CD4-positive, alpha-beta T cell (primary cell): ENCODE data around the gene FGD5. TPM values are rescaled to one million over a fixed set of nuclear protein-coding genes. Genes with fewer than 3 reads are reported as not detected.

ENCODE experiments used
- ATAC-seq: fragments of 200-7000 bp; cut with Tn5 transposase; one replicate; pipeline ENCODE4 v1.10.0; 2022; ENCODE audit warnings: mild to moderate bottlenecking; ENCODE audit not compliant: poor library complexity
- CTCF ChIA-PET: fragments of 350-600 bp; sonication (Branson Sonifier 250); formaldehyde crosslinking; loops from one replicate; lab custom pipeline; 2021; ENCODE audit warnings: antibody characterized with exemption, inconsistent platforms; lab: Charles Lee
- POLR2A ChIA-PET: fragments of 350-600 bp; sonication (Branson Sonifier 250); formaldehyde crosslinking; loops from one replicate; lab custom pipeline; 2021; ENCODE audit warnings: antibody characterized with exemption, inconsistent platforms; lab: Charles Lee
- DNase-seq, 14 experiments: peaks; one replicate each; pipeline ENCODE4 v3.0.0-alpha.2; 2013 to 2020; ENCODE audit warnings: mixed read lengths in 2 of 14
- H3K27ac ChIP-seq, 2 donors: one replicate each; pipeline versions ENCODE4 v1.5.1 to v1.7.0; 2013; ENCODE audit warnings: low read length in 2 of 2, low read depth in 1 of 2, mild to moderate bottlenecking in 1 of 2
- H3K27me3 ChIP-seq, 2 experiments: 1 replicate in 1 of 2; 2 replicates in 1 of 2; pipeline versions ENCODE4 v1.6.1 to v1.7.0; 2013; ENCODE audit warnings: low read length in 2 of 2, control low read depth in 1 of 2, mild to moderate bottlenecking in 1 of 2, moderate library complexity in 1 of 2; ENCODE audit not compliant: insufficient read depth in 2 of 2, control insufficient read depth in 1 of 2
- H3K36me3 ChIP-seq: one replicate; pipeline ENCODE4 v1.6.1; 2013; ENCODE audit warnings: low read length, control low read depth; ENCODE audit not compliant: insufficient read depth
- H3K4me1 ChIP-seq: one replicate; pipeline ENCODE4 v1.6.1; 2013; ENCODE audit warnings: low read length, control low read depth; ENCODE audit not compliant: insufficient read depth
- H3K4me3 ChIP-seq: one replicate; pipeline ENCODE4 v1.5.1; 2013; ENCODE audit warnings: mild to moderate bottlenecking, low read length, moderate library complexity
- H3K9me3 ChIP-seq, 2 experiments: 1 replicate in 1 of 2; 2 replicates in 1 of 2; pipeline versions ENCODE4 v1.6.1 to v1.7.0; 2013; ENCODE audit warnings: low read length in 2 of 2, mild to moderate bottlenecking in 2 of 2, control low read depth in 1 of 2, moderate library complexity in 1 of 2; ENCODE audit not compliant: control insufficient read depth in 1 of 2, insufficient read depth in 1 of 2
- H3K27ac Mint-ChIP-seq: one replicate; pipeline ENCODE4 v1.8.0; 2020; ENCODE audit warnings: mixed read lengths
- H3K27me3 Mint-ChIP-seq: one replicate; pipeline ENCODE4 v1.8.0; 2021; ENCODE audit warnings: mixed read lengths
- H3K36me3 Mint-ChIP-seq: one replicate; pipeline ENCODE4 v1.8.0; 2021; ENCODE audit warnings: low read depth, mixed read lengths
- H3K4me1 Mint-ChIP-seq: one replicate; pipeline ENCODE4 v1.8.0; 2021; ENCODE audit warnings: low read depth, mixed read lengths
- H3K4me3 Mint-ChIP-seq: one replicate; pipeline ENCODE4 v1.8.0; 2020; ENCODE audit warnings: mild to moderate bottlenecking, mixed read lengths
- H3K9me3 Mint-ChIP-seq: one replicate; pipeline ENCODE4 v1.8.0; 2020; ENCODE audit warnings: mixed read lengths
- intact Hi-C, 2 experiments: fragments of 100-400 bp; cut with DNase I in 1 of 2; cut with micrococcal nuclease in 1 of 2; formaldehyde crosslinking; loops; one replicate each; pipeline versions ENCODE4 v1.15.1 to v1.9.0; 2023 to 2025; cut with DNase I, micrococcal nuclease
- total RNA-seq, 174 experiments: library from RNA in 2 of 174; stranded (reverse) in 2 of 174; gene quantifications; one replicate each; pipeline ENCODE4 v1.2.3 and lab custom pipeline; 2021 to 2026
- TF ChIP-seq, protein P1 (sequence below): fragments of 200-600 bp; IDR thresholded peaks from one replicate; pipeline ENCODE4 v1.8.0; 2022; ENCODE audit warnings: antibody characterized with exemption, mild to moderate bottlenecking

FGD5 gene
- total RNA-seq, 2 experiments from 2014 or later, result not detected

DNA sequence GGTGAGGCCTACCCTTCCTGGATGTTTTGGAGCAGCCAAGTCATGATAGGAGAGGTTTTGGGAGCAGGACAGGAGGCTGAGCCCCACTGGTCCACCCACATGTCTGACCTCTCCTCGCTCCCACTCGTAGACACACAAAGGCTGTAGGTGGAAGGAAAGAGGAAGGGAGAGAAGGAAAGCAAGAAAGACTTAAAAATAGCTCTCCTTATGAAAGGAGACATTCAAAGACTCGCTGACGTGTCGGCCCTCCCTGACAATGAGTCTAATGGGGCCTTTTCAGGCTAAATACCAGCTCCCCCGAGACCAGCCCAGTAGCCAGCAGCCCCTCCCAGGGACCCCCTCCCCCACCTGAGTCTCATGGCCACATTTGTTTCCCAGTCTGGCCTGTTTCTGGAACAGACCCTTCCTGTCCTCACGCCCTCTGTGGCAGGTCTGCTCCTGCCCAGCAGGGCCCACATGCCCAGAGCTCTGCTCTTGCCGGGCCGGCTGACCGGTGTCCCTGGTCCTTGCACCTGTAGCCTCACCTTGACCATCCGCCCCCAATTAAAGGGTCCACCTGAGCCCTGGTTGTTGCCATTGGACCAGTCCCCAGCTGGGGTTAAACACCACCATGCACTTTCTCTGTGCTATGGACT, 49.3 kb downstream of the FGD5 start:
- Mint-ChIP-seq H3K4me1 (no peaks in the 10 kb centered on the region), H3K9me3 (no peaks in the 10 kb centered on the region), H3K4me3 (no peak overlapping the region), H3K27me3 (no peaks in the 10 kb centered on the region), H3K36me3 (no peaks in the 10 kb centered on the region), H3K27ac (no peak overlapping the region)
- intact Hi-C loops, result no loop called here
- ATAC-seq (no peak), DNase-seq (no peak)
- ChIA-PET CTCF (interaction anchor here (0.5 kb wide), 1 partner anchor 161 kb away, joined by 3 read pairs; no protein-coding TSS in a partner anchor), POLR2A (no interaction called here)
- TF ChIP-seq, protein P1, sequence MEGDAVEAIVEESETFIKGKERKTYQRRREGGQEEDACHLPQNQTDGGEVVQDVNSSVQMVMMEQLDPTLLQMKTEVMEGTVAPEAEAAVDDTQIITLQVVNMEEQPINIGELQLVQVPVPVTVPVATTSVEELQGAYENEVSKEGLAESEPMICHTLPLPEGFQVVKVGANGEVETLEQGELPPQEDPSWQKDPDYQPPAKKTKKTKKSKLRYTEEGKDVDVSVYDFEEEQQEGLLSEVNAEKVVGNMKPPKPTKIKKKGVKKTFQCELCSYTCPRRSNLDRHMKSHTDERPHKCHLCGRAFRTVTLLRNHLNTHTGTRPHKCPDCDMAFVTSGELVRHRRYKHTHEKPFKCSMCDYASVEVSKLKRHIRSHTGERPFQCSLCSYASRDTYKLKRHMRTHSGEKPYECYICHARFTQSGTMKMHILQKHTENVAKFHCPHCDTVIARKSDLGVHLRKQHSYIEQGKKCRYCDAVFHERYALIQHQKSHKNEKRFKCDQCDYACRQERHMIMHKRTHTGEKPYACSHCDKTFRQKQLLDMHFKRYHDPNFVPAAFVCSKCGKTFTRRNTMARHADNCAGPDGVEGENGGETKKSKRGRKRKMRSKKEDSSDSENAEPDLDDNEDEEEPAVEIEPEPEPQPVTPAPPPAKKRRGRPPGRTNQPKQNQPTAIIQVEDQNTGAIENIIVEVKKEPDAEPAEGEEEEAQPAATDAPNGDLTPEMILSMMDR, result no peak
- Histone ChIP-seq H3K9me3 (no peaks in the 10 kb centered on the region), H3K27ac (no peak overlapping the region), H3K4me1 (no peaks in the 10 kb centered on the region), H3K27me3 (no peaks in the 10 kb centered on the region), H3K36me3 (no peaks in the 10 kb centered on the region), H3K4me3 (no peak overlapping the region)

DNA sequence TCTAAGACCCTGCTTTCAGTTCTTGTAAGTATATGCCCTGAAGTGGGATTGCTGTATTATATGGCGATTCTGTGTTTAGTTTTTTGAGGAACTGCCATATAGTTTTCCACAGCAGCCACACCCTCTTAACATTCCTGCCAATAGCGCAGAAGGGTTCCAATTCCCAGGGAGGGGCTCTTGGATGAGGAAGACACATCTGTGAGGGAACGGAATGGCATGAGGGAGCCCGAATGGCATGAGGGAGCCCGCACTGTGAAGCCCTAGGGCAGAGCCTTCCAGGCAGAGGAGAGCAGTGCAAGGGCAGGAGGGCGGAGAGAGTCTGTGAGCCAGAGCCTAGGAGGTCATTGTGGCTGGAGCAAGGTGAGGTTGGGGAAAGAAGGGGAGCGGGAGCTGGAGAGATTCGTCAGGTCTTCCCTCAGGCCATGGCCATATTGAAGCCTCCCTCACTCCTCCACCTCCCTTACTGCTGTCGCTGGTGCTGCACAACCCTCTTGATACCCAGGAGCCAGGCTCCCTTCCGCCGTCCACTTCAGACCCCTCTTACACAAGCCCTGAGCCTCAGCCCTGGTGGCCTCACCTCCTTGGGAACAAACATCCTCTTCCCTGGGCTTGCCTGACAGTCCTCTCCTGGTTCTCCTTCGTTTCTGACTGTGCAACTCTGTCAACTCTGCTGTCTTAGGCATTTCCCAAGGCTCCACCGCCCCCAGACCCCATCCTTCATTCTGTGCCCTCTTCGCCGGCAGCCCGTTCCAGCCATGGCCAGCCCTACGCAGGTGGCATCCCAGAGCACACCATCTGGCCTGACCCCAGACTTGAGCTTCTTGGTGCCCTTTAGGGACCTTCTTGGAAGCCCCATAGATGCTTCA, 51.4 kb downstream of the FGD5 start:
- Mint-ChIP-seq H3K4me1 (no peaks in the 10 kb centered on the region), H3K9me3 (no peaks in the 10 kb centered on the region), H3K27me3 (no peaks in the 10 kb centered on the region), H3K36me3 (no peaks in the 10 kb centered on the region), H3K27ac (no peak overlapping the region), H3K4me3 (no peak overlapping the region)
- no peaks in the 10 kb centered on the region for H3K36me3 ChIP-seq
- H3K4me1 ChIP-seq, result no peaks in the 10 kb centered on the region
- ChIA-PET CTCF (no interaction called here), POLR2A (no interaction called here)
- ATAC-seq (no peak), DNase-seq (no peak)
- H3K27me3 ChIP-seq, result no peaks in the 10 kb centered on the region
- H3K27ac ChIP-seq, result no peak overlapping the region
- intact Hi-C loops, result no loop called here
- peaks cover 0 to 4% of the 10 kb centered on the region in 2 experiments for H3K9me3 ChIP-seq
- TF ChIP-seq, protein P1, result no peak
- no peak overlapping the region for H3K4me3 ChIP-seq

DNA sequence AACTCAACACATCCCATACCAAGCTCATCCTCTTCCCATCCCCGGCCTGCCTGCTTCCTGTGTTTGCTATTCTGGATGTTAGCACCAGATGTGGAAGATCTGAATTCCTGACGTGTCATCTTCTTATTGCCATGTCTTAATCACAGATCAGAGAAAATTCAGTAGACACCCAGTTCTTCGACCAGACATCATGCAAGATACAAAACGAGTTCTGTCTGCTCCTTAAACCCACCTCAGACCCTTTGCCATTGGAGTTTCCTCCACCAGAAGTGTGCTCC, 52.0 kb downstream of the FGD5 start:
- ChIA-PET CTCF (no interaction called here), POLR2A (no interaction called here)
- peaks cover 0 to 4% of the 10 kb centered on the region in 2 experiments for H3K9me3 ChIP-seq
- H3K36me3 ChIP-seq, result no peaks in the 10 kb centered on the region
- no peaks in the 10 kb centered on the region for H3K27me3 Mint-ChIP-seq
- no peak for DNase-seq
- no peaks in the 10 kb centered on the region for H3K4me1 ChIP-seq
- TF ChIP-seq, protein P1, result no peak
- H3K4me1 Mint-ChIP-seq, result no peaks in the 10 kb centered on the region
- H3K27ac Mint-ChIP-seq, result no peak overlapping the region
- H3K9me3 Mint-ChIP-seq, result no peaks in the 10 kb centered on the region
- H3K27me3 ChIP-seq, result no peaks in the 10 kb centered on the region
- H3K36me3 Mint-ChIP-seq, result no peaks in the 10 kb centered on the region
- no peak overlapping the region for H3K4me3 ChIP-seq
- H3K4me3 Mint-ChIP-seq, result no peak overlapping the region
- intact Hi-C loops, result no loop called here
- no peak overlapping the region for H3K27ac ChIP-seq
- ATAC-seq, result no peak
